Adrenal gland (tissue), 5 donors: ENCODE results near the gene DRC7.

Source experiments
- CTCF ChIP-seq, 6 experiments: fragments of 450-650 bp in 4 of 6; fragments of 200-600 bp in 2 of 6; sonication (generic) in 1 of 6; IDR thresholded peaks; 1 replicate in 5 of 6; 2 replicates in 1 of 6; pipeline versions ENCODE4 v1.5.1 to v1.8.0; 2016 to 2021; ENCODE audit warnings: antibody characterized with exemption in 6 of 6, mild to moderate bottlenecking in 2 of 6, moderate library complexity in 1 of 6
- POLR2A ChIP-seq, 2 donors: fragments of 450-650 bp; IDR thresholded peaks; one replicate each; pipeline ENCODE4 v1.6.1; 2017; ENCODE audit warnings: antibody characterized with exemption in 2 of 2, mild to moderate bottlenecking in 2 of 2, moderate library complexity in 1 of 2
- donor health status: DM: no; HTN: no; CAD: no.

- no peak for TF ChIP-seq CTCF (IDR thresholded peaks at IDR 0.05)
- no peak for TF ChIP-seq POLR2A (IDR thresholded peaks at IDR 0.05)
Observed at GRCh38 chr16:57711993-57712392, 17.4 kb downstream of the DRC7 start.
